DMS79 (cell line): ENCODE data around the gene SLC30A7.
"Not testable (repeated sequence)": the region's sequence is repeated elsewhere in the genome, so short reads cannot be mapped to it uniquely, and the experiment has no call there.

Source experiments
- DNase-seq: peaks from one replicate; lab custom pipeline; 2025; lab: John Stamatoyannopoulos, UW

The SLC30A7 gene

GRCh38 chr1:100936194-100936967 is 40.5 kb downstream of the SLC30A7 start:
- no peak for DNase-seq

DNA sequence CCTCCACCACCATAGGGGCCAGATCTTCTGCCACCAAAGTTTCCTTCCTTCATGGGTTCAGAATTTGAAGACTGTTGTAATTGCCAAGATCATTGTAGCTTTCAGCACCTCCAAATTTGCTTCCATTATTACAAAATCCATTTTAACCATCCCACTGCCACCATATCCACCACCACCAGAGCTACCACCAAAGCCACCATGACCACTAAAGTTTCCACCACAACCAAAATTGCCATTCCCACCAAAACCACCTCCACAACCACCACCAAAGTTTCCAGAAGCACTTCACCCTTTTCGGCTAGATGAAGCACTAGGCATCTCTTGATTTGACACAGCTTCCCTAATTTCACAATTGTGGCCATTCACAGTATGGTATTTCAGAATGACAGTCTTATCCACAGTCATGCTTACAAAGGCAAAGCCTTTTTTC is 45.2 kb downstream of the SLC30A7 start:
- no peak for DNase-seq

GRCh38 chr1:100941580-100942216 is 45.8 kb downstream of the SLC30A7 start:
- DNase-seq = no peak

DNA sequence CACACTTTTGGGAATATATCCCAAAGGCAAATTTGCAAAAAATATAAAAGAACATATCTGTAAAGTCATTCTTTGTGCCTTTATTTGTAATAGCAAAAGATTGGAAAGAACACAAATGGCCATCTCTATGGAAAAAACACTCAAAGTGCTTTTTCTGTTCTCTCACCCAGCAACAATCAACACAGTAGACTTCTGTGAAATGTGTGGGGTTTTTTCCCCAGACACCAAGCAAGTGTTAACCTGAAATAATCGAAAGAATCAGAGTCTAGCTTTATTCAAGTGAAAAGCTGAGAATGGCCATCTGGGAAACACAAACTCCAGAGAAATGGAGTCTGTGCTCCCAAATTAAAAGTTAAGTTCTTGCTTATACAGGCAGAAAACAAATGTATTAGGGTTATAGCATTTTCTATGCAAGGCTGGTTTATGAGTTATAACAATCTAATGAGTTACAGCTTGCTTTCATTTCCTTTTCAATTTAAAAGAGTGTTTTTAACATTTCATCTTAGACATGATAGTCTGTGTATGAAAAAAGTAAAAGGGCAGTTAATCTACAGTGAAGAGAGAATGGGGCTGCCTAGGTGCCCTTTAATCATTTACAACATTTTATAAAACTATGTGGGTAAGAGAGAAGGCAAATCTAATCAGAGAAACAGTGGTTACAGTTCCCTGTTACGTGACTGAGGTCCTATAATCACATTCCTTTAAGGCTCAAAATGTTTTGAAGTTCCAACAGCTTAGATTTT is 46.6 kb downstream of the SLC30A7 start:
- no peak for DNase-seq

DNA sequence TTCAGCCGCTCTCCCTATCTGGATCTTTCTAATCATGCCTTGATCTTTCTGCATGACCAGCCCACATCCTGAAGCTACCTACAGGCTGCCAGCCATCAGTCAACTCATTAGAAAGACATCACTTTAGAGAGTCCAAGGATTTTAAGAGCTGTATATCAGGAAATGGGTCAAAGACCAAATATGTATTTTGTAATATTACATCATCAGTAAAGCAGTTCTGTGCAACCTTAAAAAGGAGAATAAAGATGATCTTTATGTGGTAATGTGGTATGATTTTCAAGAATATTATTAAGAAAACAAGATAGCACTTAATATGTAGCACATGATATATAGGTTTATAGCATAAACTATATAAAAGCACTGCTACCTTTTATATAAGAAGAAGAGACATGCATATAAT is 47.6 kb downstream of the SLC30A7 start:
- DNase-seq = no peak

DNA sequence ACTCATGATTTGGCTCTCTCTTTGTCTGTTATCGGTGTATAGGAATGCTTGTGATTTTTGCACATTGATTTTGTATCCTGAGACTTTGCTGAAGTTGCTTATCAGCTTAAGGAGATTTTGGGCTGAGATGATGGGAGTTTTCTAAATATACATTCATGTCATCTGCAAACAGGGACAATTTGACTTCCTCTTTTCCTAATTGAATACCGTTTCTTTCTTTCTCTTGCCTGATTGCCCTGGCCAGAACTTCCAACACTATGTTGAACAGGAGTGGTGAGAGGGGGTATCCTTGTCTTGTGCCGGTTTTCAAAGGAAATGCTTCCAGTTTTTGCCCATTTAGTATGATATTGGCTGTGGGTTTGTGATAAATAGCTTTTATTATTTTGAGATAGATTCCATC is 50.2 kb downstream of the SLC30A7 start:
- DNase-seq = not testable (repeated sequence)

DNA sequence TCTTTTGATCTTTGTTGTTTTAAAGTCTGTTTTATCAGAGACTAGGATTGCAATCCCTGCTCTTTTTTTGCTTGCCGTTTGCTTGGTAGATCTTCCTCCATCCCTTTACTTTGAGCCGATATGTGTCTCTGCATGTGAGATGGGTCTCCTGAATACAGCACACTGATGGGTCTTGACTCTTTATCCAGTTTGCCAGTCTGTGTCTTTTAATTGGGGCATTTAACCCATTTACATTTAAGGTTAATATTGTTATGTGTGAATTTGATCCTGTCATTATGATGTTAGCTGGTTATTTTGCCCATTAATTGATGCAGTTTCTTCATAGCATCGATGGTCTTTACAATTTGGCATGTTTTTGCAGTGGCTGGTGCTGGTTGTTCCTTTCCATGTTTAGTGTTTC is 51.9 kb downstream of the SLC30A7 start:
- not testable (repeated sequence) for DNase-seq

- not testable (repeated sequence) for DNase-seq
These were observed 53.0 kb downstream of the SLC30A7 start for GRCh38 chr1:100948721-100949405.

DNA sequence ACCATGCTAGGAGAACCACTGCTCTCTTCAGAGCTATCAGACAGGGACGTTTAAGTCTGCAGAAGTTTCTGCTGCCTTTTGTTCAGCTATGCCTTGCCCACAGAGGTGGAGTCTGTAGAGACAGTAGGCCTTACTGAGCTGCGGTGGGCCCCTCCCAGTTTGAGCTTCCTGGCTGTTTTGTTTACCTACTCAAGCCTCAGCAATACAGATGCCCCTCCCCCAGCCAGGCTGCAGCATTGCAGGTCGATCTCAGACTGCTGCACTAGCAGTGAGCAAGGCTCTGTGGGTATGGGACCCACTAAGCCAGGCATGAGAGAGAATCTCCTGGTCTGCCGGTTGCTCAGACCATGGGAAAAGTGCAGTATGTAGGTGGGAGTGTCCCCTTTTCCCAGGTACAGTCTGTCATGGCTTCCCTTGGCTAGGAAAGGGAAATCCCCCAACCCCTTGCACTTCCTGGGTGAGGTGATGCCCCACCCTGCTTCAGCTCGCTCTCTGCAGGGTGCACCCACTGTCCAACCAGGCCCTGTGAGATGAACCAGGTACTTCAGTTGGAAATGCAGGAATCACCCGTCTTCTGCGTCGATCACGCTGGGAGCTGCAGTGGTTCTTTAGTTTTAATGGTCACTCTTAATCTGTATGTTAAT is 53.7 kb downstream of the SLC30A7 start:
- DNase-seq = not testable (repeated sequence)

GRCh38 chr1:100950337-100950736 is 54.4 kb downstream of the SLC30A7 start:
- no peak for DNase-seq

GRCh38 chr1:100950781-100951180 is 54.9 kb downstream of the SLC30A7 start:
- DNase-seq = no peak

GRCh38 chr1:100952104-100952745 is 56.3 kb downstream of the SLC30A7 start:
- DNase-seq = no peak

- not testable (repeated sequence) for DNase-seq
These were observed 57.1 kb downstream of the SLC30A7 start for GRCh38 chr1:100952970-100953369.

GRCh38 chr1:100953960-100954730 is 58.3 kb downstream of the SLC30A7 start:
- no peak for DNase-seq

- no peak for DNase-seq
These were observed 59.4 kb downstream of the SLC30A7 start for GRCh38 chr1:100955322-100955721.

DNA sequence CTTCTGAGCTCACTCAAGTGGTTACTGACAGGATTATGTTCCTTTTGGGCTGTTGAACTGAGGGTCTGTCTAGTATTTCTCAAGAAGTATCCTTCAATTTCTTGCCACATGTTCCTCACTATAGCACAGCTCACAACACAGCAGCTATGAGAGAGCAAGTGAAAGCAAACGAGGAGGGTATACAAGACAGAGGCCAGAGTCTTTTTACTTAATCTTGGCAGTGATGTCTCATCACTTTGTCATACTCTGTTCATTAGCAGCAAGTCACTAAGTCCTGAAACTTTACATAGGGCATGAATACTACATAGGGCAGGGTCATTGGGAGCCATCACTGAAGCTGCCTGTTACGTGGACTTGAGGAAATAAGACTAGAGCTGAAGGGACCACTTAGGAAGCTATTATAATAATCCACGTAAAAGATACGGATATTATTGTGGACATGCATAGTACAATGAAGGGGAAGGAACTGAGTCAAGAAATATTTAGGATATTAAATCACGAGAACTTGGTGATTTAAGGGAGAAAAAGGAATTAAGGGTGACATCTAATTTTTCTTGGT is 63.7 kb downstream of the SLC30A7 start:
- no peak for DNase-seq

GRCh38 chr1:100960098-100960497 is 64.2 kb downstream of the SLC30A7 start:
- no peak for DNase-seq

GRCh38 chr1:100968621-100969020 is 72.7 kb downstream of the SLC30A7 start:
- no peak for DNase-seq

DNA sequence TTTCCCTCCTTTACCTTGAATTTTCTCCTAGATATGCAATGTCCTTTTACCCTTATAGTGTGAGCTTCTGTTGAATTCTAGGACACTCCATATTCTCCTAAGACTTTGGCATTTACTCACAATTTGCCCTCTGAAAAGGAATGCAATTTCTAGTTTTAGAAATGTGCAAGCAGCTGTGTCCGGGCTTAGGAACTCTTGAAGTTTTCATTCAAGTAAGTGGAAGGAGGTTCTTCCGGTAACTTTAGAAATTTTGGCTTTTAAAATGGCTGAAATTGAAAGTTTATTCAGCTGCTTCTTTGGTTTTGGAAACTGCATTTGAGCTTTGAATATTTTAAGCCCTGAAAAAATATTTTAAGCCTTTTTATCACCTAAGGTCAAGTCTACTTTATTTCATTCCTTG is 73.4 kb downstream of the SLC30A7 start:
- no peak for DNase-seq

DNA sequence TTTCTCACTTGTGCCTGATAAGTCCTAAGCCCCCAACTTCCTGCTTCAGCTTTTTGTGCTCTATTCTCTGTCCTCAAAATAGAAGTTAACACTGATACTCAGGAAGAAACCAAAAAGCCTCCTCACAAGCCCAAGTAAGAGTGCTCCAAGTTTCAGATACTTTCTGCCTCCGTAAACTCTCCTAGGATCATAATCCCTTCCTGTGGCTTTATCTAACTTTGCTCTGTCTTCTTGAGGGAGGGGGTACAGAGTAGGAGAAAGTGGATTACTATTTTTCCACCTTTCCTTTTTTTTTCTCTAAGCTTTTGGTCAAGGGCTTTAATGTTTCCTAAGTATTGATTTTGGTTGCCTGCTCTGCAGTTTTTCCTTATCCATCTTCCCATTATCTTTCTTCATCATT is 75.1 kb downstream of the SLC30A7 start:
- no peak for DNase-seq
